Measurements from ENCODE around the gene DPY19L1.
"Not testable (repeated sequence)": the region's sequence is repeated elsewhere in the genome, so short reads cannot be mapped to it uniquely, and the experiment has no call there.

DPY19L1 gene

DNA sequence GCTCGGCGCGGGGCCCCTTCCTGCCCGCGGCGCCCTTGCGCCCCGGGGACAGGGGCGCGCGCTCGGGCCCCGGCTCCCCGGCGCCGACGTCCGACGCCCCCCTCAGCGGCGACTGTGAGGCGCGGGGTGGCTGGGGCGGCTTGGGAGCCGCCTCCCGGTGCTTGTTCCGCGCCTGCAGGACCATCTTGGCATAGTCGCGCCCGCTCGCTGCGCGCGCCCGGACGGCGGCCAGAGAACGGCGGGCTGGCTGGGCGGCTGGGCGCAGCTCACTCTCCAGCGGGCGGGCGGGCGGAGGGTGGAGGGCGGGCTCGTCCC is at the start of gene DPY19L1:
Gene DPY19L1, minus strand, starts transcription at position 275 of the 315 bp plus-strand sequence. Its CDS starts 91 bp downstream, at position 184.
- H3K4me1 ChIP-seq (ENCODE audit: insufficient read depth, low read length) = peaks cover 23% of the 10 kb centered on the region
- no peaks in the 10 kb centered on the region for H3K27me3 ChIP-seq (ENCODE audit: insufficient read depth, low read length)
- peak within 1 kb of the TSS; percentile 72 for H2AFZ ChIP-seq (ENCODE audit: low read depth, low read length)
- peak within 1 kb of the TSS; percentile 83 for H3K4me3 ChIP-seq (ENCODE audit: low read length)
- H3K9me3 ChIP-seq (ENCODE audit: low read length) = no peaks in the 10 kb centered on the region
- no peaks in the 10 kb centered on the region for H3K36me3 ChIP-seq (ENCODE audit: insufficient read depth, low read length)

DNA sequence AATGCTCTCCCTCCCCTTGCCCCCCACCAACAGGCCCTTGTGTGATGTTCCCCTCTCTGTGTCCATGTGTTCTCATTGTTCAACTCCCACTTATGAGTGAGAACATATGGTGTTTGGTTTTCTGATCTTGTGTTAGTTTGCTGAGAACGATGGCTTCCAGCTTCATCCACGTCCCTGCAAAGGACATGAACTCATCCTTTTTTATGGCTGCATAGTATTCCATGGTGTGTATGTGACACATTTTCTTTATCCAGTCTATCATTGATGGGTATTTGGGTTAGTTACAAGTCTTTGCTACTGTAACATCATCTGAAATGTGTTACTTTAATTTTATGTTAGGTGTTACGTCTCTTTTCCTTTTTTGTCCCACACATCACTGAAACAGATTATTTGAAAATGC is 42.2 kb upstream of the DPY19L1 start:
- H3K4me1 ChIP-seq (ENCODE audit: insufficient read depth, low read length); H2AFZ ChIP-seq (ENCODE audit: low read depth, low read length); H3K4me3 ChIP-seq (ENCODE audit: low read length); H3K36me3 ChIP-seq (ENCODE audit: insufficient read depth, low read length); H3K27me3 ChIP-seq (ENCODE audit: insufficient read depth, low read length); H3K9me3 ChIP-seq (ENCODE audit: low read length): not testable (repeated sequence)

DNA sequence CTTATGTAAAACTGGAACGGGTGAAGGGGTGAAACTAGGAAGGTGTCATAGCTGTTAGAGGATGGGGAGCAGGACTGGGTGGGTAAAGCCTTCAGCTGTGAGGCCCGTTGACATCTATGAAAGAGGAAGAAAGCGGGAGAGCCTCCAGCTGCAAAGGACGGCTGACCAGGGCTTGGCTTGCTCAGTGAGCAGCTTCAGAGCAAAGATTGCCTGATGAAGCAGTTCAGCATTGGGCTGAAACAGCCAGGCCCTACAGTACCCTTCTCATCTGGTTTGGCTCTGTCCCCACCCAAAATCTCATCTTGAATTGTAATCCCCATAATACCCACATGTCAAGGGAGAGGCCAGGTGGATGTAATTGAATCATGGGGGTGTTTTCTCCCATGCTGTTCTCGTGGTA is 36.7 kb upstream of the DPY19L1 start:
- H3K9me3 ChIP-seq (ENCODE audit: low read length); H3K4me3 ChIP-seq (ENCODE audit: low read length); H3K27me3 ChIP-seq (ENCODE audit: insufficient read depth, low read length); H3K36me3 ChIP-seq (ENCODE audit: insufficient read depth, low read length); H2AFZ ChIP-seq (ENCODE audit: low read depth, low read length); H3K4me1 ChIP-seq (ENCODE audit: insufficient read depth, low read length): not testable (repeated sequence)

DNA sequence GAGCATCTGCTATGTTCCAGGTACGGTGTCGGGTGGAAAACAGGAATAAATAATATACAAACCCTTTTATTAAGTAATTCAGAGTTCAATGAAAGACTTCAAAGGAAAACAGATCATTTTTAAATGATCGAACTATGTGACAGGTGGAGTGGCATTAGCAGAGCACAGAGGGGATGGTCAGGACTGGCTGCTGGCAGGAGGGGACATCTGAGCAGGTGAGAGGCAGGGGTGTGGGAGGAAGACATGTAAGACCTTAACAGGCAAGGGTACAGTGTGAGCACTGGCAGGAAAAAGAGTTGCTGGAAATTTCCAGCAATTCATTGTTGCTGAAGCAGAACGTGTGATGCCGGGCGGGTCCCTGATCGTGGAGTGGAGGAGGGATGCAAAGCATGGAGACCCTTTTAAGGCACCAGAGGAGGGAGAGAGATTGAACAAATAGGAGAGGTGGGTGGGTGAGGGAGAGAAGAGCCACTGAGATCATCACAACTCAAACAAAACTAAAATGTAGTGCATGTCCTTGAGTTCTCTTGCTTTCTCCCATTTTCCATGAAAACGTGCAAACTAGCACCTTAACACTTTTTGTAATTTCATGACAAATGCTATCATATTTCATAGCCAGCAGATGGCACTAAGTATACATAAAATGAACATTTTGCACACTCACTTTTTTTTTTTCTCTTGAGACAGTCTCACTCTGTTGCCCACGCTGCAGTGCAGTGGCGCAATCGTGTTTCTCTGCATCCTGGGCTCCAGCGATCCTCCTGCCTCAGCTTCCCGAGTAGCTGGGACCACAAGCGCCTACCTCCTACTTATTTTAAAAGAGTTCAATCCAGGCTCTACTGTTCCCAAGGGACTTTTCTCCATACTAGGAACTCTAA is 35.9 kb upstream of the DPY19L1 start:
- H3K36me3 ChIP-seq (ENCODE audit: insufficient read depth, low read length); H3K9me3 ChIP-seq (ENCODE audit: low read length); H3K4me1 ChIP-seq (ENCODE audit: insufficient read depth, low read length); H3K4me3 ChIP-seq (ENCODE audit: low read length); H2AFZ ChIP-seq (ENCODE audit: low read depth, low read length); H3K27me3 ChIP-seq (ENCODE audit: insufficient read depth, low read length): not testable (repeated sequence)

DNA sequence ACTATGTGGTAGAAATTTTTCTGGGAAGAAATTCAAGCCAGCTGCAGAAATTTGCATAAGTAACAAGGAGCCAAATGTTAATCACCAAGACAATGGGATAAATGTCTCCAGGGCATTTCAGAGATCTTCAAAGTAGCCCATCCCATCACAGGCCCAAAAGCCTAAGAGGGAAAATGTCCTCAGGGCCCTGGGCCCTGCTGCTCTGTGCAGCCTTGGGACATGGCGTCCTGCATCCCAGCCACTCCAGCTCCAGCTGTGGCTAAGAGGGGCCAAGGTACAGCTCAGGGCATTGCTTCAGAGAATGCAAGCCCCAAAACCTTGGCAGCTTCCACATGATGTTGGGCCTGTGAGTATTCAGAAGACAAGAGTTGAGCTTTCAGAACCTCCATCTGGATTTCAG is 31.8 kb upstream of the DPY19L1 start:
- not testable (repeated sequence) for H3K4me3 ChIP-seq (ENCODE audit: low read length); H3K9me3 ChIP-seq (ENCODE audit: low read length); H3K27me3 ChIP-seq (ENCODE audit: insufficient read depth, low read length); H3K4me1 ChIP-seq (ENCODE audit: insufficient read depth, low read length); H3K36me3 ChIP-seq (ENCODE audit: insufficient read depth, low read length); H2AFZ ChIP-seq (ENCODE audit: low read depth, low read length)

DNA sequence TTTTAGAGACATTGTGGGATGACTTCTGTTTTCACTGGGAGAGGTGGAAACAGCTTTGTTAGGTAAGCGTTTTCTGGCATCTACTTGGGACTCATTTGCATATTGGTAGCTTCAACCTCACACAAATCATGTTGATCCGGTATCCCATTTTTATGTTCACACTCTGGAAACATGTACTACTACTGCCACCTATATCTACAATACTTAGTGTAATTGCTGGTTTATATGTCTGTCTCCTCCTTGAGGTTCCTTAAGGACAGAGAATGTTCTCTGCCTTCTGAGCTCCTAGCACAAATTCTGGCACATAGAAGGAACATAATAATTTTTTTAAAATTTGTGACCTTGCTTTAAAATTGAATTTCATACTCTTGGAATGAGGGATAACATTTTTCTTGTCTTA is 28.1 kb upstream of the DPY19L1 start:
- not testable (repeated sequence) for H3K27me3 ChIP-seq (ENCODE audit: insufficient read depth, low read length); H3K4me1 ChIP-seq (ENCODE audit: insufficient read depth, low read length); H3K9me3 ChIP-seq (ENCODE audit: low read length); H3K36me3 ChIP-seq (ENCODE audit: insufficient read depth, low read length); H3K4me3 ChIP-seq (ENCODE audit: low read length); H2AFZ ChIP-seq (ENCODE audit: low read depth, low read length)

DNA sequence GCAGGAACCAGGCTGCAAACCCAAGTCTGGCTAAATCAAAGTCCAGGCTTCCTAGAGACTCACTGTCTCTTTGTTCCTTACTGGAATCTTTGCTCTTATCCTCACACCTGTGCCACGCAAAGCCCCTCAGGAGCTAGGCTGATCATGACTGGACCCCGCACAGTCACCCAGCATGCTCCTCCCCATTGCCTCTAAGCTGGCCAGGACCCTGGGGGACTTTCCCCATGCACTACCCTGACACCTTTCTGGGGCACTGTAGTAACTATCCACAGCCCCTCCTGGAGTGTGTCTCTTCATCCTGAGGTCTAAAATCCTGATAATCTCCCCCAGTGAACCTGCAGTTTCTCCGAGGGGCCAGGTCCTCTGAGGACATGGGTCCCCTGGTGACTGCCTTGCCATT is 21.3 kb upstream of the DPY19L1 start:
- not testable (repeated sequence) for H3K4me3 ChIP-seq (ENCODE audit: low read length); H3K27me3 ChIP-seq (ENCODE audit: insufficient read depth, low read length); H3K4me1 ChIP-seq (ENCODE audit: insufficient read depth, low read length); H3K9me3 ChIP-seq (ENCODE audit: low read length); H3K36me3 ChIP-seq (ENCODE audit: insufficient read depth, low read length); H2AFZ ChIP-seq (ENCODE audit: low read depth, low read length)

DNA sequence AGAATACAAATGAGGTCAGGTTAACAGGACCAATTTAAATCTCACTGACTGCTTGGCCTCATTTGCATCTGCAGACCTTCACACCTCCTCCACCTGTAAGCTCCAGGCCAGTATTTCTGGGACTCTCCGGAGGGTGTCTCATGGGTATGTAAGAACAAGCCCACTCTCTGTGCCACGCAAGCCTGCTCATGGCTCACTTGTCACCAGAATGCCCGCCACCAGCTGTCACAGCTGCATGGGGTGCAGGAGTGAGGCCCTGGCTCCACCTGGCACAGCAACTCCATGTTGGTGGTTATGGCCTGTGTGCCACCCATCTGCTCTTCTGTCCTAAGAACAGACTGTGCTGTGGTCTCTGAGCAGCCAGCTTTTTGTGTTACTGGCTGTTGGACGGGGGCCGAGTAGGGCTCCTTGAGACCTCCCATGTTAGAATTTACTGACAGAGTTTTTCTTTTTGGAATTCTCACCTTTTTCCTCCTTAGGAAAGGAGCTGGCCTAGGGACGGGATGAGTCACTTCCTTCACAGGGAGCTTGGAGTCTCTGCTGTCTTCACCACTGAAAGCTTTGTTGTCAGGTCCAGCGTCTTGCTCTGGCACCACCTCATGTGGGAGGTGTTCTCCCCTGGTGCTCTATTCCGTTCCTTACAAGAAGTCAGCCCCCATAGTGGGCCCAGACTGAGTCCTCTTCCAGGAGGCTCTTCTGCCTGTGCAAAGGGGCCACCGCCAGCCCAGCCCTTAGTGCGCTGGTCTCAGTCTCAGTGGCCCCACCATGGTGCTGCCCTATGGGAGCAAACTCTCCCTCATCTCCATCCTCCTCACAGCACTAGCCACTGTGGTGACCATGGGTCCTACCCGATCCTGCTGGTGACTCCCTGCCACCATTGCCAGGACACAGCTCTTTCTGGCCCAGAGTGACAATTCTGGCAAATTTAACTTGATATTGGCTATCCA is 20.5 kb upstream of the DPY19L1 start:
- H3K9me3 ChIP-seq (ENCODE audit: low read length); H3K36me3 ChIP-seq (ENCODE audit: insufficient read depth, low read length); H2AFZ ChIP-seq (ENCODE audit: low read depth, low read length); H3K27me3 ChIP-seq (ENCODE audit: insufficient read depth, low read length); H3K4me3 ChIP-seq (ENCODE audit: low read length); H3K4me1 ChIP-seq (ENCODE audit: insufficient read depth, low read length): not testable (repeated sequence)

DNA sequence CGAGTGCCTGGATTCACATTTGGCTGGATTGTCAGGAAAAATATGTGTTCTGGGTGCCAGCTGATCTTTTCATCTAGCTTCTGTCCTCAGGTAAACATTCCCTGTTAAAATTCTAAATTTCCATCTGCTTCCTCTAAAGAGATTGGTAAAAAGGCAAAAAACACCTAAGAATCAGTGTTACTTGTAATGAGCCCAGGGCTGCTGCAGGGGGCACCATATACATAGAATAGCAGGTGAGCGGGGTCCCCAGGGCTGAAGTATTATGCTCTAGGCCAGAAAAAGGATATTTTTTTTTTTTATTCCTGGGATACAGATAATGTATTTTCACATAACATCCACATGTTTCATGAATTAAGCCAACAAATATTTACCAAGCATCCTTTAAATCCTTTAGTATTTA is 18.4 kb upstream of the DPY19L1 start:
- H3K27me3 ChIP-seq (ENCODE audit: insufficient read depth, low read length); H3K36me3 ChIP-seq (ENCODE audit: insufficient read depth, low read length); H3K4me3 ChIP-seq (ENCODE audit: low read length); H2AFZ ChIP-seq (ENCODE audit: low read depth, low read length); H3K4me1 ChIP-seq (ENCODE audit: insufficient read depth, low read length); H3K9me3 ChIP-seq (ENCODE audit: low read length): not testable (repeated sequence)

DNA sequence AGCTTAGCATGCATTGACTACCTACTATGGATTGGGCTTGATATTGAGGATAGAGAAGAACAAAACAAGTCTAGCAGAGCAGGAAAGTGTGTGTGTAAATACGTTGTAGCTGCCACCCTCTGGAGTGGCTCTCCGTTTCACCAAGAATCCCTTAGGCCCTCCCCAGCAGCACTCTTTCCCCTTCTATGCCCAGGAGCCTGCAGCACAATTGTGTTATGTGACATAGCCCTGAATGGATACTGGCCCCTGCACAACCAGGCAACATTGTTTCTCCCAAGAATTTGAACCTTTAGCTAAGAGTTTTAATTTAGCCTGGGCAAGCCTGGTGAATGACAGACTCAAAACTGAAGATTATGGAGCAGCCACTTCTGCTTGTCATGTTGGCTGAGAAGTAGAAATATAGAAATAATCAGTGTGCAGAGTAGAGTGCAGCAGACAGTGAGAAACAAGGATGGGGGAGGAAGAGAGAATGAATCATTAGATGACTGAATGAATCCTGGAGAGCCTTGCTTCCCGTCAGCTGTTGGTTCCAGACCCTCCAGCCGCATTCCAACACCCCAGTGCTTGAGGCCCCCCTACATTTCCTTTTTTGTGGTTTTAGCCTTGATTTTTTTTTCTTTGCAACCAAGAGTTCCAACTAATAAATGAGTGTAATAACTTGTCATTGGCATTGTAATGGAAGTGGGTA is 16.3 kb upstream of the DPY19L1 start:
- not testable (repeated sequence) for H3K9me3 ChIP-seq (ENCODE audit: low read length); H3K4me3 ChIP-seq (ENCODE audit: low read length); H3K36me3 ChIP-seq (ENCODE audit: insufficient read depth, low read length); H2AFZ ChIP-seq (ENCODE audit: low read depth, low read length); H3K4me1 ChIP-seq (ENCODE audit: insufficient read depth, low read length); H3K27me3 ChIP-seq (ENCODE audit: insufficient read depth, low read length)

DNA sequence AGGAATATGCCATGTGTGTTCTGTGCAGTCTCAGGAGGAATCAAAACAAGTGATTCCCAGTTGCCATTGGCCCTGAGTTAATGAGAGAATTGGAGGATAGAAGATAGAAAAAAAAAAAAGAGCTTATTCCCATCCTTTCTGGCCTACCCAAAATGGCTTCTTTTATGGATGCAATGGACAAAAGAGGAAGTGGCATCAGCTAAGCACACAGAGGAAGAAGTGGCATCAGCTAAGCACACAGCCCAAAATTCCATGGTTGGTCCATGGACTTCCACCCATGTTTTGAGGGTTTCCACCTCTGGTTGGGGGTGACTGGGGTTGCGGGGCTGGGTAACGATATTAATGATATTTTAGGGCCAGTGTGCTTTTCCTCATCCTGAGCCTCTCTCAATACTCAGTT is 11.1 kb upstream of the DPY19L1 start:
- not testable (repeated sequence) for H3K4me3 ChIP-seq (ENCODE audit: low read length); H3K9me3 ChIP-seq (ENCODE audit: low read length); H3K27me3 ChIP-seq (ENCODE audit: insufficient read depth, low read length); H2AFZ ChIP-seq (ENCODE audit: low read depth, low read length); H3K4me1 ChIP-seq (ENCODE audit: insufficient read depth, low read length); H3K36me3 ChIP-seq (ENCODE audit: insufficient read depth, low read length)

DNA sequence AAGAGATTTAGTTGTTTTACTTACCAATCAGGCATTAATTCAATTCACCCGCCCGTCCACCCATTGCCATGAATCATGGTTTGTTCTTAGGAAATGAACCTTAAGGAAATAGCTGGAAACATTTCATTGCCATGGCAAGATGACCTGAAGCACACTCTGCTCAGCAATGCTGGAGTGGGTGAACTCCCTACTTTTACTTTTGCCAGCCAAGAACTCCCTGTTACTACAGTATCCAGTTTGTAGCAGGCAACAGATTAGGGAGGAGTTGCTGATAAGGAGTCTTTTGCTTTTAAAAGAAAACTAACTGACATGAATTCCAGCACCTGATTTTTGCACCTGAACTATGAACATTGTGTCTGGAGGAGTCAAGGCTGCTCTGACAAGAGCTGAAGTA is 10.6 kb upstream of the DPY19L1 start:
- not testable (repeated sequence) for H3K4me1 ChIP-seq (ENCODE audit: insufficient read depth, low read length); H3K36me3 ChIP-seq (ENCODE audit: insufficient read depth, low read length); H3K9me3 ChIP-seq (ENCODE audit: low read length); H2AFZ ChIP-seq (ENCODE audit: low read depth, low read length); H3K4me3 ChIP-seq (ENCODE audit: low read length); H3K27me3 ChIP-seq (ENCODE audit: insufficient read depth, low read length)

DNA sequence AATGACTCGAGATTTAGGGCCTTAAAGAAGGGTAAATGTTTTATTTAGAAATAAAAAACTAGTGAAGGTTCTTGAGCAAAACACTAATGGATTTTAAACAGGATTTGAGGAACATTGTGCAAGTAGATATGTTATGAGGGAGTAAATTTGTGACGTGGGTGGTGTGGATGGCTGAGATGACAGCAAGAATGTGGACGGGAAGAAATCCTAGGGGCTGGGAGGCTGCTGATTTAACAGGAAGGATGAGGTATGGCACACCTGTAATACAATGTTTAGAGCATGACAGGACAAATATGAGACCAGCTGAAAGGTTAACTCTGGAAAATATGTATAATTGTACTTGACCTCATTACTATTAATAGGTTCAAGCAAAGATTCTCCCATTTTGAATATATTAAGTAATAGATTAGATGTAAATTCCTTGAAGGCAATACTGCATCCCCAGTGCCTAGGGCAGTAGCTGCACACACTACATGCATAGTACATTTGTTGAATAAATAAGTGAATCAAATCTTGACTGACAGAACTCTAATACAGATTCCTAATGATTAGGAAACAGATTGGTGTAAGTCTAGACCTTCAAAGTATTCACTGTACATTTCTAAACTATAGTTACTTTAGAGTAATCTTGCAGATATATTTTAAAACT is 10.1 kb upstream of the DPY19L1 start:
- not testable (repeated sequence) for H3K36me3 ChIP-seq (ENCODE audit: insufficient read depth, low read length); H3K9me3 ChIP-seq (ENCODE audit: low read length); H2AFZ ChIP-seq (ENCODE audit: low read depth, low read length); H3K4me3 ChIP-seq (ENCODE audit: low read length); H3K27me3 ChIP-seq (ENCODE audit: insufficient read depth, low read length)
- H3K4me1 ChIP-seq (ENCODE audit: insufficient read depth, low read length) = peaks cover 13% of the 10 kb centered on the region

Measured in neuron (in vitro differentiated cells).